DMS79 (cell line): ENCODE measurements around the gene FADS1.

Experiments
- DNase-seq: peaks from one replicate; lab custom pipeline; 2025; lab: John Stamatoyannopoulos, UW

Gene FADS1

DNA sequence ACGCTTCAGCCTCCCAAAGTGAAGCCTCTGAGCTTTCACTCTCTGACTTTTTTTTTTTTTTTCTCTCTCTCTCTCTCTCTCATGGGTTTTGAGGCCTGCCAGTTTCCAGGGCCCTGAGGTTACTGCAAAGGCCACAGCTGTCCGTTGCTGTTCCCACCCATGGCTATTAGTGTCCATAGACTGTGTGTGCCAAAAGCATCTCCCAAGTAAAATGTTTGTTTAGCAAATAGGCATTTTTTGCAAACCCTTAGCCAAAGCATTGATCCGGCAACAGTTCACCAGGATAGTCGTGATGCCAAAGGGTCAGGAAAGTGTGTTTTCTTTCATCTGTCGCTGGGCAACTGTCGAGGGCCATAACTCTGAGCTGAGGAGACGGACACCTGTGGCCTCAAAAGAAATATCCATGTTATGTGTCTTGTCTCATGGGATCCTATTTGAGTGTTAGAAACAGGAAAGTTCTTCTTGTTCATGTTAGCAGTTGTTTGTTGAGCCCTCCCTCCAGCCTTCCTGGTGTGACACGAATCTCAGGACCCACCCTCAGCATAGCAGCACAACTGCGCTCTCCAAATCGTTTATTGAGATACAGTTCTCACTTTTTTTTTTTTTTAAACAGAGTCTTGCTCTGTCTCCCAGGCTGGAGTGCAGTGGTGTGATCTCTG, 29.7 kb upstream of the FADS1 start:
- DNase-seq = no peak

DNA sequence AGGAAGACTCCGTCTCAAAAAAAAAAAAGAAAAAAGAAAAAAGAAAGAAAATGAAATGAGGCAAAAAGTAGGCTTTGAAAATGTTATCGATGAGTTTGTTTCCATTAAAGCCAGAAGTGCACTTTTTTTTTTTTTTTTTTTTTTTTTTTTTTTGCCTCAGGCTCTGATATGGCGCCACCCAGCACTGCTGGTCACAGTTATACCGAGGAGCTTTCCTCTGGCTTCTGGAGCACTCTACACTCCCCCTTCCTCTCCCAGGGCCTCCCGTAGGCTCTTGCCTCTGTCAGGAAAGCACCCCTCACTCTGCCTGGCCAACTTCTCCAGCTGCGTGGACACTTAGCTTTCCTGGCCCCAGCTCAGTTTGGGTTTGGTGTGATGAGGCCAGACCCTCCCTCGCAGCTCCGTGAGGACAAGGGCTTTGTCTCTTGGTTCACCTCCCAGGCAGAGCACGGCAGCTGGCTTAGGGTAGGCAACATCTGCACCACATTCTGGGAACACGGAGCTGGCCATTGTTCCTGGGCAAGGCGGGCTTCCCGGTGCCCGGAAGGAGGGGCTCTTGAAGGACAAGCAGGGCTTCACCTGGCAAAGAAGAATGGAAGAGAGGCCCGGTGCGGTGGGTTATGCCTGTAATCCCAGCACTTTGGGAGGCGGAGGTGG, 28.2 kb upstream of the FADS1 start:
- DNase-seq = no peak

DNA sequence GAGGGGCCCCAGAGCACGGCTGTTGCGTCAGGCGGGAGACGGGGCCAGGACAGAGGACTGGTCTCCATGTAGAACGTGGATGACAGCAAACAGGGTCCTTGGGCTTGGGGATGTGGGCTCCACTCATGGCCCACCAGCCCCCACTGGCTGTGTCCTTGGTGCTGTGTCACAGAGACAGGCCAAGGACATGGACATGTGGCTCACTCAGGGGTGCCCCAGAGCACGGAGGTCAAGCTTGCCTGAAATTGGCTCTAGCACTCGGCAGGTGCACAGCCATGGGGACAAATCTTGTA, 25.7 kb upstream of the FADS1 start:
- no peak for DNase-seq

DNA sequence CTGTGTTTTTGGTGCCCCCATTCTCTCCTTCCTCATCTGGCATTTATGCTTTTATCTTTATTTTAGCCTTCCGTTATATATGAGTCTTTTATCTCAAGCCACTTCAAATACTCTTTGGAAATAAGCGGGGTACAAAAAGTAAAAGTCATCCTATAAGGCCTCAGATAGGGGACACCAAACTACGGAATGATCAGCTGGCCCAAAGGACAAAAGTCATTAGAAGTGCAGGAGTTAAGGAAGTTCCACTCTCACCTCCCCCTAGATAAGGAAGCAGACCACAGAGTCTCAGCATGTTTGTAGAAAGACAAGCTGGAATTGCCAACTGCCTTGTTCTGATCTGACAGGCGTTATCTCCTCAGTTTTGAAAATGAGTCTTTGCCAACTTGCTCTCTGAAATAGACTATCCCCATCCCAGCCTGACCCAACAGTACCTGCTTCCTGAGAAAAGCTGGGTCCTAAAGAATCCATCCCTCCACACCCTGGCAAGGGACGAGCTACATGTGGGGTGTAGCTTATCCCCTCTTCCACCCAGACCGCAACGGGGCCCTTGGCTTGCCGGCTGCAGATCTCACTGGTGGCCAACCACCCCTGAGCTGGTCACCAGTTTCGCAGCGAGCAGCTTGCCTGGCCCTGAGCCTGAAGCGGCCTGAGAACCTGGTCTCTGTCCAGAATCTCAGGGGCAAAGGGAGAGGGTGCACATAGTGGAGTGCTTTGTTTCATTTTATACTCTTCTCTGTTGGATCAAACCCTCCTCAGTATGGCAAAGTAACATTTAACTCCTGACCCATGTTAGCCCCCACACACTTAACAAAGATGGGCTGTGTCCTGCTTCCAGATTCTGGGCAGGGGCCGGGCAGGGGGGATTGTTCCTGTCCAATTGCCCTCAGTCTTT, 25.1 kb upstream of the FADS1 start:
- no peak for DNase-seq

DNA sequence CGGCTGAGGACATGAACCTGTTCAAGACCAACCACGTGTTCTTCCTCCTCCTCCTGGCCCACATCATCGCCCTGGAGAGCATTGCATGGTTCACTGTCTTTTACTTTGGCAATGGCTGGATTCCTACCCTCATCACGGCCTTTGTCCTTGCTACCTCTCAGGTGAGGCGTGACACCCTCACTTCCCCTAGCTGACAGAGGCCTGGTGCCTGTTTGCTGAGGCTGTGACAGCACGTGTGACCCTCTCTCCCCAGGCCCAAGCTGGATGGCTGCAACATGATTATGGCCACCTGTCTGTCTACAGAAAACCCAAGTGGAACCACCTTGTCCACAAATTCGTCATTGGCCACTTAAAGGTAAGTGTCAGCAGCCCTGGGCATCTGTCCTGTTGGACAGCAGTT, 23.6 kb upstream of the FADS1 start:
- no peak for DNase-seq

DNA sequence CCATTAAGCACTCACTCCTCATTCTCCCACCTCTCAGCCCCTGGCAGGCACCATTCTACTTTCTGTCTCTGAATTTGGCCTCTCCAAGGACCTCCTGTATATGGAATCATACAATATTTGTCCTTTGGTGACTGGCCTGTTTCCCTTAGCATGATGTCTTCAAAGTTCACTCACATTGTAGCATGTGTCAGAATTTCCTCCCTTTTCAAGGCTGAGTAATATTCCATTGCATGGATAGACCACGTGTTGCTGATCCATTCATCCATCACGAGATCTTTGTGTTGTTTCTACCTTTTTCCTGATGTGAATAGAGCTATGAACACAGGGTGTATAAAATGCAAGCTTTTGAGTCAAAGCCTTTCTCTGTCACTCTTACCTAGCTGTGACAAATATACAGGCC, 22.9 kb upstream of the FADS1 start:
- no peak for DNase-seq

DNA sequence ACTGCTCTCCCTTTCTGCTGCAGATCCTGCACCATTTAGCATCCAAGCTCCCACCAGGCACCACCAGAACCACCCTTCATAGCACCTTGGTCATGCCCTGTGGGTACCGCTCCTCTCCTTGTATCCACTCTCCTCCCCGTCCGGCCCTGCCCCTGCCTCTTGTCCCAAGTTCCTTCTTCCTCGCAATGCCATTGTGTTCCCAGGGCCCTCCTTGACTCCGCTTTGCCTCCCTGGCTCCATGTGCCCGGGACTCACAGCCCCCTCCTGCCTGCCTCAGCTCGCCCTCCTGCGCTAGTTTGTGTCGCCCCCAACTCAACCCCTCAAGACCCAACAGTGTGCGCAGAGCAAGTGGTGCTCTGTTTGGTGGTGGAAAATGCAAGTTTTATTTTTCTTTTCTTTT, 22.1 kb upstream of the FADS1 start:
- no peak for DNase-seq

DNA sequence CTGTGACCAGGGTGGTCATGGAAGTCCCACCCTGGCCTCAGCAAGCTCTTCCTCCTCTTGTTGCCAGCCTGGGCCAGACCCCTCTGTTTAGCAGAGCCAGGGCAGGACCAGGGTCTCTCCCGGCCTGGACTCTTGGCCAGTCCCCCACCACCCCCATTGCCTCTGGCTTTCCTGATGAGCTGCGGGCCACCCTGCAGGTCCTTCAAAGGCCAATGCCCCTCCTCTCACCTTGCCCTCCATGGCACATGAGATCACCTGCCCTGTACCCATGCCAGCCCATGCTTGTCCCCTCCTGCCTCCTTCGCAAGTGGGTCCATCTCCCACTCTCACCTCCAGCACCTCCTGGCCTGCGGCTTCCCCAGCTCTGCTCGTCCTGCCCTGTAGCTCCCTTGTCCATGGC, 21.7 kb upstream of the FADS1 start:
- DNase-seq = no peak

DNA sequence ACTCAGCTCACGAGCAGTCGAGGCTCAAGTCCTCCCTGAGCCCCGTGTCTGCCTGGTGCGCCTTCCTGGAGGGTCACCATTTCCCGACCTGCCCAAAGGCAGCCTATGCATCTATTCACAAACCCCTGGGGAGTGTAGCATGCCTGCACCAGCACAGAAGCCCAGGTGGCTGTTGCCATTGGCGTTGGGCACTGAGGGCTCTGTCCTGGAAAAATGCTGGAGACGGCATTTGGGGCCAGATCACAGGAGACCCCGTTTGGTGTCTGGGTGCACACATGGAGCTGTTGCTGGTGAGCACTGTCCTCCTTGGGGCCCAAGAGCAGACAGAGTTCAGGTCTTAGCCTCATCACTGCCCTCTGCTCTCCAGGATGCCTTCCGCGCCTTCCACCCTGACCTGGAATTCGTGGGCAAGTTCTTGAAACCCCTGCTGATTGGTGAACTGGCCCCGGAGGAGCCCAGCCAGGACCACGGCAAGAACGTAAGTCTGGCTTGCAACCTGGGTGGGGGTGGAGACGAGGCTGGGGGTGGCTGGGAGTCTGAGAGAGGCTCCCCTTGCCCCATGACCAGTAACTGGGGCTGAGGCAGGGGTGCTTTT, 20.7 kb upstream of the FADS1 start:
- no peak for DNase-seq

DNA sequence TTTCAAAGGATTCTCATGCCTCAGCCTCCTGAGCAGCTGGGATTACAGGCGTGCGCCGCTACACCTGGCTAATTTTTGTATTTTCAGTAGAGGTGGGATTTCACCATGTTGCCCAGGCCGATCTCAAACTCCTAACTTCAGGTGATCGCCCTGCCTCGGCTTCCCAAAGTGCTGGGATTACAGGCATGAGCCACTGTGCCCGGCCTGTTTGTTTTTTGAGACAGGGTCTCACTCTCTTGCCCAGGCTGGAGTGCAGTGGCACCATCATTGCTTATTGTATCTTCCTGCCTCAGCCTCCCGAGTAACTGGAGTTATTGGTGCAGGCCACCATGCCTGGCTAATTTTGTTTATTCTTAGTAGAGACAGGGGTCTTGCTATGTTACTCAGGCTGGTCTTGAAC, 19.4 kb upstream of the FADS1 start:
- DNase-seq = no peak

DNA sequence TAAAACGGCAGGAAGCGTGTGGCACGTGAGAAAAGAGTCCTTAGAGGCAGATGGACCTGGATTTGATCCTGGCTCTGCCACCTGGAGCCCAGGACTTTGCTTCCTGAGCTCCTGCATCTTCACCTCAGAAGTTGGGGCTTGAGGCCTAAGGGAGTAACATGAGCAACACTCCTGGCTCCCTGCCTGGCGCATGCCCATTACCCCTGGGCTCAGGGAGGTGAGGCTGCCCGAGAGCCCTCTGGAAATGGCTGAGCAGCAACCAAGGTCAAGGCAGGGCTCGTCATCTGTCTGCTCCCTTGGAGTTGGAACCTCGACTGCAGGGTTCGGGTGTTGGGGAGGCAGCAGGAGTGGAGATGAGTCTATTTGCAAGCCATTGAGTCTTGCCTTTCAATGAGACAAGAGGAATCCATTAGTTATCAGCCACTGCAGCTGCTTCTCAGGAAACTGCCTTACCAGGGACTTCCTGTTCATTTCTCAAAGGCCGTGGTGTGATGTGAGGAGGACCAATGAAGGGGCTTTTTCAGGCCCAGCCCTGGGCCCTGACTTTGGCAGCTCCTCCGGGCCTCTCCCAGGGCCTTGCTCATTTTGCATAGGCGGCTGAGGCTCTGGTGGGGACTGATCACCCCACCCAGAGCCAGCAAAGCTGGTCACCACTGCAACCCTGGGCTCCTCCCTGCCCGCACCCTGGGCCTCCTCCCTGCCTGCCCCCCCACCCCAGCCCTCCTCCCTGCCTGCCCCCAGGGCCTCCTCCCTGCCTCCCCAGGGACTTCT, 17.7 kb upstream of the FADS1 start:
- peak; percentile 43 for DNase-seq

DNA sequence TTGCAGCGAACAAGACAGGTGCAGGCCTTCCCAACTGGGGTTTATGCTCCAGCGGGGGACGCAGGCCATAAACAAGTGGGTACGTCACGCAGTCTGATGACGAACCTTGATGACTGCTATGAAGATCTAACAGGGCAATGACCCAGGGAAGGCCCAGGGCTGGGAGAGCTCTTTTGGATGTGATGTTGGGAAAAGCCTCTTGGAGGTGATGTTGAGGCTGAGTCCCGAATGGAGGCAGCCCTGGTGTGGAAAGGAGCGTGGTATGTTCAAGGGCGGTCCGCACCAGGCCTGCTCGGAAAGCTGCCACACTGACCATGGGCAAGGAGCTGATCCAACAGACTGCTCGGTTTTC, 17.1 kb upstream of the FADS1 start:
- DNase-seq = no peak

DNA sequence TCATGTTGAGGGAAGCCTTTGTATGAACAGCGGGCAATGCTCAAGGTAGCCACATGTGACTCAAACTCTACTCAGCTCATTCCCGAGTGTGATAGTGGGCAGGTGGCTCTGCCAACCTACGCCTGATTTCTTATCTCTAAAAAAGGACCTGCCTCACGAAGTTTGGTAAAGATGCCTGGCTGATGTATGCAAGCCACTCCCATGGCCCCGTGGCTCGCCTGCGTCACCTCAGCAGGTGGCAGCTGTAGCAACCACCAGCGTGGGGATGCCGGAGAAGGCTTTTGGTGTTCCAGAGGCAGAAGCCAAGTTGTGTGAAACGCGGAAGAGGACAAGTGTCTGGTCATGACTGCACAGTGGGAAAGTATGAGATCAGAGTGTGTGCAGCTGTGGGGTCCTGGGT, 16.7 kb upstream of the FADS1 start:
- no peak for DNase-seq

DNA sequence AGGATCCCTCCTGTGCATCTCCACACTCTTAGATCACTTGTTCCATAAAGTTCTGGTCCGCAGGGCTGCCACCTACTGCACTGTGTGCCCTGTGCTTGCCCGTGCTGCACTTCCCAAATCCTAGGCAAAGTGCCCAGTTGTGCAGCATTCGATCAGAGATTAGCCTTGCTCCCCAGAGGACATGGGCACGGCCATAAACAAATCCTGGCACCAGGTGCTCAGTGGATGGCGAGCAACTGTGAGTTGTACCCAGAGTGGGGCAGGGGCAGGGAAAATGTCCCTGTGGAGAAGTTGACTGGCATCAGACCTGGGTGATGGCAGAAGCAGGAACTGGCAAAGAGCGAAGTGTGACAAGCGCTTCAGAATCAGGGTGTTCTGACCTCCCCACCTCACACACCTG, 16.0 kb upstream of the FADS1 start:
- no peak for DNase-seq

DNA sequence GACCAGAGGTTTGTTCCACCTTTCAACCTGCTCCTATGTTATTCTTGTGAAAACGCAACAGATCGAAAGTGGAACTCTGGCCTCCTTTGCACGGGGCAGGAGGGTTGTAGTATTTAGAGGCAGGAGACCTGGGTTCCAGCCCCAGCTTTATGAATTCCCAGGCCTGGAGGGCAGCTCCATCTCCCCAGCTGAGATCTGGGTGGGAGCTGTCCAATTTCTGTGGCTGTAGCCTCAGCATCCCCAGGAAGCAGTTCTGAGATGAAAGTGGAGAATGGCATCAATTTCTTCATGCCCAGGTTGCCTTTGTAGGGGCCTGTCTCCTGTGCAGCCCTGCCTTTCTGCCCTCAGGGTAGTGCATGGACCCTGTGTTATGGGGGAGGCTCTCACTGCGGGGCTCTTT, 15.4 kb upstream of the FADS1 start:
- DNase-seq = no peak

DNA sequence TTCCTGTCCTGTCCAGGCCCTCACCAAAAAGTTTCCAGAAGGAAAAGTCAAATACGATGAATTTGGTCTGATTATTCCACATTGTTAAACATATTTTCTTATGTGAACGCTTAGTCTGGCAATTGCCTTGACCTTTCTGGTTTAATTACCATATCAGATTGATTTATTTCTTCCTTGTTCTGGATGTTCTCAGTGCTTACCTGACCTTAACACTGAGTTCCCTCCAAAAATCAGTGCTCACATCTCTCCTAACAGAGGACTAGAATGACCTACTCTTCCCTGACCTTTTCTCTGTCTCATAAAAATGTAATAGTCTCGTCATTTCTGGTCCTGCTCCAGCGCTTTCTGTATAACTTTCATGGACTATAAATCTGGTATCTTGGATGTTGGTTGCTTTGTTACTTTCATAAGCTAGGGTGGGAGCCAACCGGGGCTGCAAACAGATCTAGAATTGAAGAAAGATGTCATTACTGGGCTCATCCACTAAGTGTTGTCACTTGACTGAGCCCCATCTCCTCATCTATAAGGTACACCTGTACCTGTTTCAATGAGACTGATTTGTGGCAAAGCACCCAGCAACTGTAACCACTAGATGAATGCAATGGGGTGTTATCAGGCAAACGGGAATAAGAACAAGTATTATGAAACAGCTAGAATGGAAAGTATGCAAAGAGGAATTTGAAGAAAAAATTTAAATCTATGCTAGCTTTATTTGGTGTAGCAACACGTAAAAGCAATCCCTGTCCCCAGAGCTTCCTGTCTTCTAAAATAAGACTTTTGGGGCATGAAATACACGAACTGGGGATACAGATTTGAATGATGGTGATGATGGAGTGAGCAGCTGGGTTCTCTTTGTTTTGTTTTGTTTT, 13.7 kb upstream of the FADS1 start:
- DNase-seq = no peak

DNA sequence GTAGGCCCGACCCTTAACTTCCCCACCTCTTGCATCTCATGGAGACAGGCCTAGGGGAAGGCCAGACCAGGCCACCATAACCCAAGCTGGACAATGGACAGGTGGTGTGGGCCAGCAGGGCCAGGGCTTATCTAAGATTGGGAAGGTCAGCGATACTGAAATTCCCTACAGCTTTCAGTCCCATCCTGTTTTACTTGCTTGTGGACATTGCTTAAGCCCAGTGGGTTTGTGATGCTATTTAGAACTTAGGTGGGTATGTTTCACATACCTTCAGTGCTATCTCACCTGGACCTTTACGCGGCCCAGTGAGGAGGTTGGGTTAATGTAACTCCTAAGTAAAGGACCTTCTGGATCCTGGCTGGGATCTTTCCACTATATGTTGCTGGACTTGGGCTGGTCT, 13.0 kb upstream of the FADS1 start:
- DNase-seq = no peak

DNA sequence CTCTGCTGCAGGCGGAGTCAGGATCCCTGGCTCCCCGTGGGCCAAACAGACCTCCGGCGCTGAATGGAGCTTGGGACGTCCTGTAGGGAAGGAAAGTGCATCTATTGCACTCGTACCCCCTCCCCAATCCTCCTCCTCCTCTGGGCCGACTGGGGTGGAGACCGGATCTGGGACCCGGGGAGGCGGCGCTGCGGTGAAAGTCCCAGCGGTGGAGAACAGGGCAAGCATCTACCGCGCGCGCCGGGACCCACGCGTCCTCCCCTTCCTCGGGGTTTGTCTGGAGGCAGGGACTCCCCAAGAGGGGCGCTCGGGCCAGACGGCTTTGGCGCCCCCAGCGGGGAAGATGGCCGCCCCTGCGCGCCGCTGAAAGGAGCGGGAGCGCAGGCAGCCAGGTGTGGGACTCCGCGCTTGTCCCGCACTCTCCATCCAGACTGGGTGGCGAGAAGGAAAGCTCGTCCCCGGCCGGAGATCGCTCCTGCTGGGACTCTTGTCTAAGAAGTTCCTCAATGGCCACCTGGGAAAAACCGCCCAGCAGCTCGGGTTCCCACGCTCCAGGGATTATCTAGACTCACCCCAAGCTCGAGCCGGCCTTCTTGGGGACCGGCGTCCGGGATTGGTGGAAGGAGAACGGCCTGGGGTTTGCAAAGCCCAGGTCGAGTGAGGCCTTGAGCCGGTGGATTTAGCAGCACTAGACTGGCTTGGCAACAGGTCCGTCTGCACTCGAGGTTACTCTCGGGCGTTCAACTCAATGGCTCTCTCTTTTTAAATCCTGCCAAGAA, 12.0 kb upstream of the FADS1 start:
- DNase-seq = peak; percentile 25

DNA sequence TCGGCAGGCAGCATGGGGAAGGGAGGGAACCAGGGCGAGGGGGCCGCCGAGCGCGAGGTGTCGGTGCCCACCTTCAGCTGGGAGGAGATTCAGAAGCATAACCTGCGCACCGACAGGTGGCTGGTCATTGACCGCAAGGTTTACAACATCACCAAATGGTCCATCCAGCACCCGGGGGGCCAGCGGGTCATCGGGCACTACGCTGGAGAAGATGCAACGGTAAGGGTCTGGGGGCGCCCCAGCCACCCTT, 11.5 kb upstream of the FADS1 start:
- no peak for DNase-seq

DNA sequence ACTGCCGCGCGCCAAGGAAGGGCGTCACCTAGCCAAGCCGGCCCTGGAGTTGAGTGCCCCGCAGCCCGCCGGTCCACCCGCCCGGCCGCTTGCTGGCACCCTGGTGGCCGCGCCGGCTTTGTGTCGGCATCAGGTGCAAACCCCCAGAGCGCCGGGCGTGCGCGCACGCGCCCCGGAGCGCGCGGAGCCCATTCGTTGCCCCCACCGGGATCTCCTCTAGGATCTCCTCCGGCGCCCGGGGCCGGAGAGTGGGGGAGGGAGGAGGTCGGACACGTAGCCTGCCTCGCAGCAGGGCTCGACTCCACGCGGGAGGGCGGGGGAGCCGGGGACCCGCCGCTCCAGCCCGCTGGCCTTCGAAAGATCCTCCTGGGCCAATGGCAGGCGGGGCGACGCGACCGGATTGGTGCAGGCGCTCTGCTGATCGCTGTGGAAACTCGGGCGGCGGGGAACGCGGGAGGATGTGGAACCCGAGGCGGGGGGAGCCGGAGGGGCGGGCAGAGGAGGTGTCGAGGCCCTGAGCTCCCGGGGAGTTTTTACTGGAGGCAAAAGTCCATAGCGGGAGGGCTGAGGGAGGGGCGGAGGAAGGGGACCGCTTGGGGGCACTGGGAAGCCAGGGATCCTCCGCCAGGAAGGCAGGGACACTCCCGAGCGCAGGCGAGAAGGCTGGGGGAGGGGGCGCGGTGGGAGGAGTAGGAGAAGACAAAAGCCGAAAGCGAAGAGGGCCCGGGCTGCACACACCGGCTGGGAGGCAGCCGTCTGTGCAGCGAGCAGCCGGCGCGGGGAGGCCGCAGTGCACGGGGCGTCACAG, 11.0 kb upstream of the FADS1 start, which contains the start of gene FADS2:
TSS of gene FADS2 (plus strand) at position 730 of the 808 bp plus-strand sequence. CDS start 91 bp downstream, outside the sequence.
- peak; percentile 96 for DNase-seq
